Gastrocnemius medialis (tissue), 4 donors: ENCODE measurements around the gene HBZ.

Experiments used
- CTCF ChIP-seq, 5 experiments: fragments of 450-650 bp in 3 of 5; fragments of 200-600 bp in 2 of 5; sonication (generic) in 2 of 5; IDR thresholded peaks in 4 of 5; conservative IDR thresholded peaks in 1 of 5; 1 replicate in 4 of 5; 2 replicates in 1 of 5; pipeline ENCODE4 v1.5.1; 2016 to 2019; ENCODE audit warnings: antibody characterized with exemption in 5 of 5, mild to moderate bottlenecking in 3 of 5, moderate library complexity in 3 of 5
- POLR2A ChIP-seq, 2 donors: fragments of 450-650 bp; IDR thresholded peaks; one replicate each; pipeline ENCODE4 v1.6.1; 2017; ENCODE audit warnings: antibody characterized with exemption in 2 of 2, mild to moderate bottlenecking in 2 of 2, moderate library complexity in 2 of 2

- TF ChIP-seq POLR2A (IDR thresholded peaks at IDR 0.05) = no peak
- TF ChIP-seq CTCF (IDR thresholded peaks at IDR 0.05 in 4 of 5, conservative IDR thresholded peaks at IDR 0.05 in 1 of 5) = no peak
Observed at GRCh38 chr16:142405-142967, 10.0 kb upstream of the HBZ start.
